HepG2 (cell line): ENCODE data around the gene VTI1B. TPM values are rescaled to one million over a fixed set of nuclear protein-coding genes. Genes with fewer than 3 reads are reported as not detected.
A peak's percentile ranks its signal among the peaks of the same experiment; 100 is the strongest.

Experiments used
- ATAC-seq: fragments of 200-7000 bp; cut with Tn5 transposase; 3 replicates; pipeline ENCODE4 v1.9.1; 2020; ENCODE audit warnings: mild to moderate bottlenecking, moderate library complexity
- BruUV-seq: library from RNA; stranded (reverse); fragments of 400-500 nt; replicated peaks from 2 replicates; lab custom pipeline; 2021; lab: Mats Ljungman, UMichigan
- CTCF ChIA-PET: fragments of 300-600 bp; formaldehyde crosslinking; extraction: SDS; loops from one replicate; lab custom pipeline; 2021; ENCODE audit warnings: low total read pairs, inconsistent platforms, low intra/inter-chr PET ratio; lab: Yijun Ruan, JAX
- POLR2A ChIA-PET: fragments of 350-600 bp; sonication (Branson Sonifier 250); formaldehyde crosslinking; loops from one replicate; lab custom pipeline; 2020; ENCODE audit warnings: antibody characterized with exemption, inconsistent platforms; lab: Yijun Ruan, JAX
- DNase-seq: peaks from one replicate; pipeline ENCODE4 v3.0.0-alpha.2; 2015; ENCODE audit warnings: low spot score
- FAIRE-seq: peaks from 3 replicates; lab custom pipeline; 2011; peaks lifted over from hg19 to GRCh38; lab: Jason Lieb, UNC
- H2AFZ ChIP-seq: one replicate; pipeline ENCODE4 v1.6.1; 2011; ENCODE audit warnings: low read length, inconsistent platforms
- H3K27ac ChIP-seq: fragments of 300-600 bp; 3 replicates; pipeline ENCODE4 v1.8.0; 2011; ENCODE audit warnings: mixed run types, mild to moderate bottlenecking, mixed read lengths, low read length, inconsistent platforms; ENCODE audit not compliant: insufficient read depth; ENCODE audit errors: extremely low read length
- H3K27me3 ChIP-seq, 2 experiments: fragments of 200-600 bp in 1 of 2; 2 replicates in 1 of 2; 3 replicates in 1 of 2; pipeline versions ENCODE4 v1.6.0 to v1.8.0; 2011; ENCODE audit warnings: low read length in 2 of 2, mild to moderate bottlenecking in 2 of 2, moderate library complexity in 2 of 2, inconsistent platforms in 1 of 2; ENCODE audit not compliant: insufficient read depth in 2 of 2, control insufficient read depth in 1 of 2
- H3K36me3 ChIP-seq, 2 experiments: fragments of 200-600 bp in 1 of 2; replicated peaks in 1 of 2; 2 replicates in 1 of 2; 3 replicates in 1 of 2; pipeline versions ENCODE4 v1.5.1 to v1.8.0; 2011; ENCODE audit warnings: low read length in 2 of 2, inconsistent platforms in 1 of 2; ENCODE audit not compliant: insufficient read depth in 2 of 2, control insufficient read depth in 1 of 2
- H3K4me1 ChIP-seq: 2 replicates; pipeline ENCODE4 v1.5.1; 2012; ENCODE audit warnings: low read length, inconsistent platforms; ENCODE audit not compliant: insufficient read depth
- H3K4me2 ChIP-seq: 2 replicates; pipeline ENCODE4 v1.6.0; 2011; ENCODE audit warnings: low read depth, low read length, inconsistent platforms
- H3K4me3 ChIP-seq, 3 experiments: fragments of 200-600 bp in 1 of 3; sonication (generic), shearing (Covaris generic) in 1 of 3; replicated peaks in 1 of 3; 2 replicates each; pipeline ENCODE4 v1.5.1; 2011 to 2016; ENCODE audit warnings: low read length in 3 of 3, inconsistent platforms in 2 of 3, low read depth in 2 of 3, mild to moderate bottlenecking in 2 of 3, control low read depth in 1 of 3, mixed read lengths in 1 of 3; ENCODE audit not compliant: insufficient read depth in 1 of 3
- H3K79me2 ChIP-seq: one replicate; pipeline ENCODE4 v1.6.1; 2011; ENCODE audit warnings: low read length, inconsistent platforms; ENCODE audit not compliant: insufficient read depth
- H3K9ac ChIP-seq: 2 replicates; pipeline ENCODE4 v1.6.0; 2011; ENCODE audit warnings: mild to moderate bottlenecking, low read depth, low read length, inconsistent platforms; ENCODE audit not compliant: insufficient read depth
- H3K9me3 ChIP-seq: 2 replicates; pipeline ENCODE4 v1.5.1; 2012; ENCODE audit warnings: mild to moderate bottlenecking, low read length
- H4K20me1 ChIP-seq: 2 replicates; pipeline ENCODE4 v1.6.0; 2011; ENCODE audit warnings: inconsistent platforms, mild to moderate bottlenecking, low read length, moderate library complexity; ENCODE audit not compliant: insufficient read depth
- AKAP8 ChIP-seq: sonication (generic); formaldehyde crosslinking; IDR thresholded peaks from 2 replicates; pipeline ENCODE4 v1.5.1; 2020; ENCODE audit warnings: mild to moderate bottlenecking, missing genetic modification reagents
- ELF3 ChIP-seq: IDR thresholded peaks from 2 replicates; pipeline ENCODE4 v1.6.1; 2016; ENCODE audit warnings: missing genetic modification reagents, missing compliant biosample characterization
- EP300 ChIP-seq, 3 experiments: sonication (generic) in 1 of 3; formaldehyde crosslinking in 1 of 3; IDR thresholded peaks; 2 replicates each; pipeline versions ENCODE4 v1.5.1 to v1.6.1; 2011 to 2020; ENCODE audit warnings: low read depth in 2 of 3, low read length in 2 of 3, borderline replicate concordance in 1 of 3, improper control_type of control experiment in 1 of 3, mild to moderate bottlenecking in 1 of 3, missing genetic modification reagents in 1 of 3, moderate library complexity in 1 of 3
- FOSL2 ChIP-seq: sonication (generic); formaldehyde crosslinking; IDR thresholded peaks from 2 replicates; pipeline ENCODE4 v1.4.0; 2020; ENCODE audit warnings: missing genetic modification reagents
- FOXO1 ChIP-seq: sonication (generic); formaldehyde crosslinking; IDR thresholded peaks from 2 replicates; pipeline ENCODE4 v1.4.0; 2020; ENCODE audit warnings: missing genetic modification reagents
- GATAD2A ChIP-seq: IDR thresholded peaks from 2 replicates; pipeline ENCODE4 v1.6.1; 2016
- KLF12 ChIP-seq: sonication (generic); formaldehyde crosslinking; IDR thresholded peaks from 2 replicates; pipeline ENCODE4 v1.4.0; 2020; ENCODE audit warnings: missing genetic modification reagents, borderline replicate concordance
- MTF1 ChIP-seq: sonication (generic); formaldehyde crosslinking; IDR thresholded peaks from 2 replicates; pipeline ENCODE4 v1.5.0; 2020; ENCODE audit warnings: missing genetic modification reagents
- RARA ChIP-seq: IDR thresholded peaks from 2 replicates; pipeline ENCODE4 v1.6.1; 2016; ENCODE audit warnings: missing genetic modification reagents, missing compliant biosample characterization
- RBM22 ChIP-seq: fragments of 200-400 bp; formaldehyde crosslinking; optimal IDR thresholded peaks from 2 replicates; pipeline ENCODE3; 2017; ENCODE audit warnings: mild to moderate bottlenecking, low read length, moderate library complexity
- RNF2 ChIP-seq: fragments of 450-650 bp; conservative IDR thresholded peaks from 2 replicates; pipeline ENCODE4 v1.6.1; 2016; ENCODE audit warnings: low read depth
- SIX4 ChIP-seq: sonication (generic); formaldehyde crosslinking; IDR thresholded peaks from 2 replicates; pipeline ENCODE4 v1.4.0; 2020; ENCODE audit warnings: missing genetic modification reagents
- ZC3H4 ChIP-seq: sonication (generic); formaldehyde crosslinking; IDR thresholded peaks from 2 replicates; pipeline ENCODE4 v1.4.0; 2020; ENCODE audit warnings: missing genetic modification reagents, borderline replicate concordance
- ZFP36L2 ChIP-seq: sonication (generic); formaldehyde crosslinking; IDR thresholded peaks from 2 replicates; pipeline ENCODE4 v1.4.0; 2020; ENCODE audit warnings: missing genetic modification reagents
- ZFP62 ChIP-seq: sonication (generic); formaldehyde crosslinking; IDR thresholded peaks from 2 replicates; pipeline ENCODE4 v1.4.0; 2020; ENCODE audit warnings: missing genetic modification reagents
- ZNF441 ChIP-seq: sonication (generic); formaldehyde crosslinking; IDR thresholded peaks from 2 replicates; pipeline ENCODE4 v1.7.0; 2021; ENCODE audit warnings: missing genetic modification reagents, borderline replicate concordance
- ZNF614 ChIP-seq: IDR thresholded peaks from 2 replicates; pipeline ENCODE4 v1.6.1; 2018; ENCODE audit warnings: missing biosample characterization, missing genetic modification reagents, inconsistent platforms, borderline replicate concordance
- ZNF652 ChIP-seq: IDR thresholded peaks from 2 replicates; pipeline ENCODE4 v1.6.1; 2016; ENCODE audit warnings: low read depth, borderline replicate concordance
- ZNF788 ChIP-seq: sonication (generic); formaldehyde crosslinking; IDR thresholded peaks from 2 replicates; pipeline ENCODE4 v1.5.0; 2020; ENCODE audit warnings: mild to moderate bottlenecking, missing genetic modification reagents, borderline replicate concordance
- WGBS: methylation state at CpG from one replicate; pipeline ENCODE4 v1.1.6; 2017; ENCODE audit warnings: low lambda C conversion rate; 5-methylcytosine and 5-hydroxymethylcytosine counted together
- in situ Hi-C: cut with HindIII; loops from 2 replicates; pipeline ENCODE4 v1.10.0; 2017; ENCODE audit warnings: low pct_unique_long_range_greater_than_20kb; ENCODE audit not compliant: extremely low pct_ligation_motif_present
- intact Hi-C: fragments of 100-400 bp; cut with micrococcal nuclease; formaldehyde crosslinking; loops from one replicate; pipeline ENCODE4 v1.10.0; 2022; ENCODE audit not compliant: unreplicated experiment
- polyA plus RNA-seq, 8 experiments: library from polyadenylated mRNA; depleted of rRNA in 3 of 8; stranded (reverse) in 7 of 8; unstranded in 1 of 8; fragments of >200 nt; fragmentation: Illumina TruSeq in 4 of 8; extraction: Trizol in 4 of 8; gene quantifications; 2 replicates each; pipeline versions ENCODE4 v1.2.1 to v1.2.3, GENCODE V29; 2011 to 2016; ENCODE audit warnings: low read depth in 4 of 8, missing spikeins in 1 of 8, mixed read lengths in 1 of 8; ENCODE audit not compliant: insufficient read depth in 1 of 8
- total RNA-seq, 5 experiments: library from RNA; depleted of rRNA; stranded (reverse); fragments of >200 nt; fragmentation: Illumina TruSeq; extraction: Trizol; gene quantifications; 2 replicates each; pipeline ENCODE4 v1.2.3, GENCODE V29; 2016; ENCODE audit warnings: low read depth in 1 of 5
- TF ChIP-seq, protein P1 (sequence below): sonication (generic); formaldehyde crosslinking; IDR thresholded peaks from 2 replicates; pipeline ENCODE4 v1.5.0; 2020; ENCODE audit warnings: missing genetic modification reagents
- TF ChIP-seq, protein P2 (sequence below): sonication (generic); formaldehyde crosslinking; IDR thresholded peaks from 2 replicates; pipeline ENCODE4 v1.4.0; 2020; ENCODE audit warnings: missing genetic modification reagents, borderline replicate concordance
- TF ChIP-seq, protein P3 (sequence below): sonication (generic); formaldehyde crosslinking; IDR thresholded peaks from 2 replicates; pipeline ENCODE4 v1.8.1; 2022; ENCODE audit warnings: mild to moderate bottlenecking, missing genetic modification reagents

The VTI1B gene
- total and polyA plus RNA-seq, 2 of the 13 experiments (the other 11 are each of a cell fraction or from before 2014, with no cell fraction given), result 39.0 to 103 TPM

DNA sequence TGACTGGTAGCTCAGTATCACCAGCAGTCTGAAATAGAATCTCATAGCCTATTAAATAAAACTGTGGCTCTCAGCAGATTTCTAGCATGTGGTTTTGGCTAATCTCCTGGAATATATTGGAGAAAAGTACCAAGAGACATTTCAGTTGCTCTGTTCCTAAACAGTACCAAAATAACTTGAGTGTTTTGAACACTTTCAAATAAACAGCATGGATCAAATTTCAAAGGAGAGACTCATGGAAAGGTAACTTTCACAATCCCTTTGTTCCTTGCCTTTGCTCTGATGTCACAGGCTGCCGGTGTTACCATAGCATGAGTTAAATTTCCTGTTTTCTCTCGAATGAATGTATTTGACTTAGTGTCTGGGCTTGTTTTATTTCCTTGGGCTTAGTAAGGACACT is 51.3 kb downstream of the VTI1B start:
- ATAC-seq, result no peak
- no peak for TF ChIP-seq KLF12 (CRISPR knock-in tag)
- TF ChIP-seq, protein P1, sequence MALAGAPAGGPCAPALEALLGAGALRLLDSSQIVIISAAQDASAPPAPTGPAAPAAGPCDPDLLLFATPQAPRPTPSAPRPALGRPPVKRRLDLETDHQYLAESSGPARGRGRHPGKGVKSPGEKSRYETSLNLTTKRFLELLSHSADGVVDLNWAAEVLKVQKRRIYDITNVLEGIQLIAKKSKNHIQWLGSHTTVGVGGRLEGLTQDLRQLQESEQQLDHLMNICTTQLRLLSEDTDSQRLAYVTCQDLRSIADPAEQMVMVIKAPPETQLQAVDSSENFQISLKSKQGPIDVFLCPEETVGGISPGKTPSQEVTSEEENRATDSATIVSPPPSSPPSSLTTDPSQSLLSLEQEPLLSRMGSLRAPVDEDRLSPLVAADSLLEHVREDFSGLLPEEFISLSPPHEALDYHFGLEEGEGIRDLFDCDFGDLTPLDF (CRISPR knock-in tag), result no peak
- TF ChIP-seq MTF1 (CRISPR knock-in tag), result no peak
- no peak for TF ChIP-seq ZFP62 (CRISPR knock-in tag)
- TF ChIP-seq RNF2, result no peak
- no peak for TF ChIP-seq ZNF788 (CRISPR knock-in tag)
- no peak for TF ChIP-seq ZNF441 (CRISPR knock-in tag)
- TF ChIP-seq AKAP8, result no peak
- peak; percentile 40; the same call in 1 of the 2 replicates for TF ChIP-seq ELF3
- no peak for TF ChIP-seq ZC3H4 (CRISPR knock-in tag)
- no peak for TF ChIP-seq RBM22
- TF ChIP-seq RARA (CRISPR knock-in tag), result no peak
- 0 out of 2 replicates have a peak, but pooled peaks have one; percentile 27 for TF ChIP-seq ZNF652 (CRISPR knock-in tag)
- TF ChIP-seq ZNF614, result 0 out of 2 replicates have a peak, but pooled peaks have one; percentile 2
- TF ChIP-seq SIX4 (CRISPR knock-in tag), result peak; percentile 98
- no peak for TF ChIP-seq ZFP36L2 (CRISPR knock-in tag)
- peak; percentile 53; the same call in 1 of the 2 replicates for TF ChIP-seq GATAD2A
- TF ChIP-seq, protein P2, sequence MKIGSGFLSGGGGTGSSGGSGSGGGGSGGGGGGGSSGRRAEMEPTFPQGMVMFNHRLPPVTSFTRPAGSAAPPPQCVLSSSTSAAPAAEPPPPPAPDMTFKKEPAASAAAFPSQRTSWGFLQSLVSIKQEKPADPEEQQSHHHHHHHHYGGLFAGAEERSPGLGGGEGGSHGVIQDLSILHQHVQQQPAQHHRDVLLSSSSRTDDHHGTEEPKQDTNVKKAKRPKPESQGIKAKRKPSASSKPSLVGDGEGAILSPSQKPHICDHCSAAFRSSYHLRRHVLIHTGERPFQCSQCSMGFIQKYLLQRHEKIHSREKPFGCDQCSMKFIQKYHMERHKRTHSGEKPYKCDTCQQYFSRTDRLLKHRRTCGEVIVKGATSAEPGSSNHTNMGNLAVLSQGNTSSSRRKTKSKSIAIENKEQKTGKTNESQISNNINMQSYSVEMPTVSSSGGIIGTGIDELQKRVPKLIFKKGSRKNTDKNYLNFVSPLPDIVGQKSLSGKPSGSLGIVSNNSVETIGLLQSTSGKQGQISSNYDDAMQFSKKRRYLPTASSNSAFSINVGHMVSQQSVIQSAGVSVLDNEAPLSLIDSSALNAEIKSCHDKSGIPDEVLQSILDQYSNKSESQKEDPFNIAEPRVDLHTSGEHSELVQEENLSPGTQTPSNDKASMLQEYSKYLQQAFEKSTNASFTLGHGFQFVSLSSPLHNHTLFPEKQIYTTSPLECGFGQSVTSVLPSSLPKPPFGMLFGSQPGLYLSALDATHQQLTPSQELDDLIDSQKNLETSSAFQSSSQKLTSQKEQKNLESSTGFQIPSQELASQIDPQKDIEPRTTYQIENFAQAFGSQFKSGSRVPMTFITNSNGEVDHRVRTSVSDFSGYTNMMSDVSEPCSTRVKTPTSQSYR (CRISPR knock-in tag), result 0 out of 2 replicates have a peak, but pooled peaks have one; percentile 14
- TF ChIP-seq EP300 (IDR thresholded peaks at IDR 0.05; ENCODE audit: low read depth in 2 of 2, low read length in 2 of 2), result peak in 1 of 2 experiments; percentile 61; a peak in 1 of 4 replicates
- no peak for TF ChIP-seq EP300 (CRISPR knock-in tag; IDR thresholded peaks at IDR 0.05; ENCODE audit: borderline replicate concordance)
- TF ChIP-seq FOXO1 (CRISPR knock-in tag), result peak; percentile 69; the same call in 1 of the 2 replicates
- TF ChIP-seq FOSL2 (CRISPR knock-in tag), result peak; percentile 44; the same call in 1 of the 2 replicates
- TF ChIP-seq, protein P3, sequence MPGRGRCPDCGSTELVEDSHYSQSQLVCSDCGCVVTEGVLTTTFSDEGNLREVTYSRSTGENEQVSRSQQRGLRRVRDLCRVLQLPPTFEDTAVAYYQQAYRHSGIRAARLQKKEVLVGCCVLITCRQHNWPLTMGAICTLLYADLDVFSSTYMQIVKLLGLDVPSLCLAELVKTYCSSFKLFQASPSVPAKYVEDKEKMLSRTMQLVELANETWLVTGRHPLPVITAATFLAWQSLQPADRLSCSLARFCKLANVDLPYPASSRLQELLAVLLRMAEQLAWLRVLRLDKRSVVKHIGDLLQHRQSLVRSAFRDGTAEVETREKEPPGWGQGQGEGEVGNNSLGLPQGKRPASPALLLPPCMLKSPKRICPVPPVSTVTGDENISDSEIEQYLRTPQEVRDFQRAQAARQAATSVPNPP, result no peak

More for the DNA sequence above, 51.3 kb downstream of the VTI1B start:
- Histone ChIP-seq H3K4me3 (no peak overlapping the region; a peak in 1 of 6 replicates), H3K27ac (peak overlapping the region; percentile 79), H3K9ac (peak overlapping the region; percentile 56; the same call in 1 of the 2 replicates), H3K9me3 (no peaks in the 10 kb centered on the region), H3K27me3 (no peaks in the 10 kb centered on the region), H3K79me2 (no peaks in the 10 kb centered on the region), H3K4me1 (peaks cover 51% of the 10 kb centered on the region), H4K20me1 (no peaks in the 10 kb centered on the region), H2AFZ (peak overlapping the region; percentile 3), H3K4me2 (peak overlapping the region; percentile 48), H3K36me3 (no peaks in the 10 kb centered on the region; a peak in 1 of 5 replicates)
- ChIA-PET POLR2A (interaction anchor here (1.0 to 1.2 kb wide), 2 partner anchors 23 to 72 kb away, joined by 4 to 8 read pairs; partner anchors contain the start of genes PIGH and RDH11), CTCF (no interaction called here)
- DNase-seq, result peak; percentile 70
- in situ Hi-C loops, result loop anchor here (25.0 kb wide), 1 partner anchor 1189 kb away; no protein-coding TSS in a partner anchor
- 4% methylated on average over 2 of the region's 2 CpGs for WGBS
- intact Hi-C loops, result no loop called here
- no peak for FAIRE-seq
- no TSS peak for BruUV-seq
